NCI-H128 (cell line): ENCODE data around the gene KCTD3.

Experiments used
- DNase-seq: peaks from one replicate; lab custom pipeline; 2025; ENCODE audit not compliant: unreplicated experiment; lab: John Stamatoyannopoulos, UW

KCTD3 gene

GRCh38 chr1:215566556-215567490, at the start of gene KCTD3:
KCTD3 (plus strand) TSS chr1:215567304; CDS start chr1:215567686, 382 bp downstream.
- peak; percentile 61 for DNase-seq

- no peak for DNase-seq
These were observed 49.6 kb upstream of the KCTD3 start for GRCh38 chr1:215517441-215517891.

GRCh38 chr1:215518594-215518993, 48.5 kb upstream of the KCTD3 start:
- no peak for DNase-seq

GRCh38 chr1:215521279-215521678, 45.8 kb upstream of the KCTD3 start:
- no peak for DNase-seq

- DNase-seq: no peak
These were observed 43.8 kb upstream of the KCTD3 start for GRCh38 chr1:215523128-215523861.

GRCh38 chr1:215523906-215524305, 43.2 kb upstream of the KCTD3 start:
- no peak for DNase-seq

- peak; percentile 37 for DNase-seq
These were observed 40.8 kb upstream of the KCTD3 start for GRCh38 chr1:215526147-215526845.

- no peak for DNase-seq
These were observed 40.3 kb upstream of the KCTD3 start for GRCh38 chr1:215526846-215527151.

GRCh38 chr1:215529111-215529510, 38.0 kb upstream of the KCTD3 start:
- no peak for DNase-seq

- no peak for DNase-seq
These were observed 37.5 kb upstream of the KCTD3 start for GRCh38 chr1:215529571-215529970.

GRCh38 chr1:215530401-215530984, 36.6 kb upstream of the KCTD3 start:
- no peak for DNase-seq

GRCh38 chr1:215539803-215540570, 27.1 kb upstream of the KCTD3 start:
- no peak for DNase-seq

- no peak for DNase-seq
These were observed 24.8 kb upstream of the KCTD3 start for GRCh38 chr1:215542301-215542700.

- DNase-seq: no peak
These were observed 23.9 kb upstream of the KCTD3 start for GRCh38 chr1:215543191-215543606.

GRCh38 chr1:215543806-215544205, 23.3 kb upstream of the KCTD3 start:
- no peak for DNase-seq

GRCh38 chr1:215544566-215544965, 22.5 kb upstream of the KCTD3 start:
- DNase-seq: no peak

- DNase-seq: no peak
These were observed 22.0 kb upstream of the KCTD3 start for GRCh38 chr1:215545096-215545495.

- DNase-seq: no peak
These were observed 20.1 kb upstream of the KCTD3 start for GRCh38 chr1:215547011-215547410.

- DNase-seq: no peak
These were observed 15.3 kb upstream of the KCTD3 start for GRCh38 chr1:215551806-215552205.

GRCh38 chr1:215554865-215555264, 12.2 kb upstream of the KCTD3 start:
- DNase-seq: no peak
